Stimulated activated CD4-positive, alpha-beta T cell treated with anti-CD3 and anti-CD28 coated beads, Interleukin-15, amount 100 ng/mL, for 48 hours (primary cell): ENCODE results near the gene SCARB1.
"Not testable (repeated sequence)": the region's sequence is repeated elsewhere in the genome, so short reads cannot be mapped to it uniquely, and the experiment has no call there.

ENCODE experiments used
- DNase-seq, 2 donors: peaks; one replicate each; pipeline ENCODE4 v3.0.0-alpha.2; 2020; ENCODE audit warnings: low read depth in 2 of 2

Gene SCARB1

GRCh38 chr12:124884587-124885438 lies 21.1 kb upstream of the SCARB1 start:
- no peak for DNase-seq

GRCh38 chr12:124883263-124884130 lies 19.8 kb upstream of the SCARB1 start:
- no peak for DNase-seq

- no peak for DNase-seq
These were observed 17.5 kb upstream of the SCARB1 start for GRCh38 chr12:124881123-124881522.

DNA sequence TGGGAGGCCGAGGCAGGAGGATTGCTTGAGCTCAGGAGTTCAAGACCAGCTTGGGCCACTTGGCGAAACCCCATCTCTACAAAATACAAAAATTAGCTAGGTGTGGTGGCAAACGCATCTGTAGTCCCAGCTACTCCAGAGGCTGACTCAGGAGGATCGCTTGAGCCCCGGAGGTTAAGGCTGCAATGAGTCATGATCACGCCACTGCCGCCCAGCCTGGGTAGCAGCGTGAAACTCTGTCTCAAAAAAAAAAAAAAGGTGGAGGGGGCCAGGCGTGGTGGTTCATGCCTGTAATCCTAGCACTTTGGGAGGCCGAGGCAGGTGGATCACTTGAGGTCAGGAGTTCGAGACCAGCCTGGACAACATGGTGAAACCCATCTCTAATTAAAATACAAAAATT lies 16.7 kb upstream of the SCARB1 start:
- not testable (repeated sequence) for DNase-seq

DNA sequence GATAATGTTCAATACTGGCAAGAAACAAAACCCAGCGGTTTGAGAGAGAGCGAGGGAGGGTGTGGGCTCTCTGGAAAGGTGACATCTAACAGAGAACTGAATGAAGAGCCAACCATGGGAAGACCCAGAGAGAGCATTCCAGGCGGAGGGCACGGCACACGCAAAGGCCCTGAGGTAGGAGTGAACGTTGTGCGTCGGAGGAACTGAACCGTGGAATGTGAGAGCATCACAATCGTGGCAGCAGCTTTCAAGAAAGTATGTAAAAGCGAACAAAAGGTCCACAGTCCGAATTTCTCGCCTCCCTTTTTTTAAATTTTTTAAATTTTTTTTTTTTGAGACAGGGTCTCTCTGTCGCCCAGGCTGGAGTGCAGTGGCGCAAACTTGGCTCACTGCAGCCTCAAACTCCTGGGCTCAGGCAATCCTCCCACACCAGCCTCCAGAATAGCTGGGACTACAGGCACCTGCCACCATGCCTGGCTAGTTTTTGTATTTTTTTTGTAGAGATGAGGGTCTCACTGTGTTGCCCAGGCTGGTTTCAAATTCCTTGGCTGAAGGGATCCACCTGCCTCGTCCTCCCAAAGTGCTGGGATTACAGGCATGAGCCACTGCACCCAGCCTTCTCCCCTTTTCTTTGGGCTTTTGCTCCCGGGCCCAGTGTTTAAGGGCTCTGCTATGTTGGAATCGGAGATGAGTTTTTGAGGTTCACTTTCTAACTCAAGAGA lies 15.3 kb upstream of the SCARB1 start:
- no peak for DNase-seq

DNA sequence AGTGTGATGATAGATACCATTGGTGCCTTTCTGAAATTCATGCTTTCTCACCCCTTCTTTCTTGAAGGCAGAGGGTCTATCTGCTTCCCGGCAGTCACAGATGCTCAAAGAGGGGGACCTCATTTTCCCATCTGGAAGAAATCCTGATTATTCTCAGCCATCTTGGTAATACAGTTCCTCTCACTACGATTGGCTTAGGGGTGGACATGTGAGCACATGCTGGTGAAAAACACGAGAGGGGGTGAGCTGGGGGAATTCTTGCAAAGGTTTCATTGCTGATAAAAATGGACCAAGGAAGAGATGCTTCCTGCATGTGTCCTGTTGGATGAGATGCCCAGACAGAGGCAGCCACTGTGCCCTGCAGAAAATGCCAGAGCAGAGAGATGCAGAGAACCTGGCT lies 13.8 kb upstream of the SCARB1 start:
- no peak for DNase-seq

- DNase-seq, result no peak
These were observed 12.5 kb upstream of the SCARB1 start for GRCh38 chr12:124876171-124876570.

DNA sequence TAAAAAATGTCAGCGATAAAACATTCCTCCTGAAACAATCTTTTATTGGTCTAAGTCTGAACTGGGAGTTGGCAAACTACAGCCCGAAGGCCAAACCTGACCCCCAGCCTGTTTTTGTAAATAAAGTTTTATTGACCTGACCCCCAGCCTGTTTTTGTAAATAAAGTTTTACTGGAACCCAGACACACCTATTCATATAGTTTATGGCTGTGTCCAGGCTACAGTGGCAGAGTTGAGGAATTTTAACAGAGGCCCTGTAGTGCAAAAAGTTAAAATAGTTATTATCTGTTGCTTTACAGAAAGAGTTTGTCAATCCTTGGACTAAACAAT lies 12.1 kb upstream of the SCARB1 start:
- DNase-seq, result no peak

- no peak for DNase-seq
These were observed 11.5 kb upstream of the SCARB1 start for GRCh38 chr12:124874988-124875802.

GRCh38 chr12:124874188-124874587 lies 10.5 kb upstream of the SCARB1 start:
- no peak for DNase-seq

GRCh38 chr12:124872068-124872719 lies 8.5 kb upstream of the SCARB1 start:
- no peak for DNase-seq

GRCh38 chr12:124871297-124871696 lies 7.6 kb upstream of the SCARB1 start:
- DNase-seq, result no peak

DNA sequence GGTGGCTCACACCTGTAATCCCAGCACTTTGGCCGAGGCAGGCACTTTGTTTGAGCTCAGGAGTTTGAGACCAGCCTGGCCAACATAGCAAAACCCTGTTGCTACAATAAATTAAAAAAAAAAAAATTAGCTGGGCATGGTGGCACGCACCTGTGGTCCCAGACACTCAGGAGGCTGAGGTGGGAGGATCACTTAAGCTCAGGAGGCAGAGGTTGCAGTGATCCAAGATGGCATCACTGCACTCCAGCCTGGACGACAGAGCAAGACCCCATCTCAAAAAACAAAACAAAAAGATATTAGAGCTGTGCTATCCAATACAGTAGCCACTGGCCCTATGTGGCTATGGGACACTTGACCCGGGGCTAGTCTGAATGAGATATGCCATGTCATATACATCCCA lies 6.9 kb upstream of the SCARB1 start:
- DNase-seq, result no peak

GRCh38 chr12:124869059-124869665 lies 5.5 kb upstream of the SCARB1 start:
- no peak for DNase-seq

DNA sequence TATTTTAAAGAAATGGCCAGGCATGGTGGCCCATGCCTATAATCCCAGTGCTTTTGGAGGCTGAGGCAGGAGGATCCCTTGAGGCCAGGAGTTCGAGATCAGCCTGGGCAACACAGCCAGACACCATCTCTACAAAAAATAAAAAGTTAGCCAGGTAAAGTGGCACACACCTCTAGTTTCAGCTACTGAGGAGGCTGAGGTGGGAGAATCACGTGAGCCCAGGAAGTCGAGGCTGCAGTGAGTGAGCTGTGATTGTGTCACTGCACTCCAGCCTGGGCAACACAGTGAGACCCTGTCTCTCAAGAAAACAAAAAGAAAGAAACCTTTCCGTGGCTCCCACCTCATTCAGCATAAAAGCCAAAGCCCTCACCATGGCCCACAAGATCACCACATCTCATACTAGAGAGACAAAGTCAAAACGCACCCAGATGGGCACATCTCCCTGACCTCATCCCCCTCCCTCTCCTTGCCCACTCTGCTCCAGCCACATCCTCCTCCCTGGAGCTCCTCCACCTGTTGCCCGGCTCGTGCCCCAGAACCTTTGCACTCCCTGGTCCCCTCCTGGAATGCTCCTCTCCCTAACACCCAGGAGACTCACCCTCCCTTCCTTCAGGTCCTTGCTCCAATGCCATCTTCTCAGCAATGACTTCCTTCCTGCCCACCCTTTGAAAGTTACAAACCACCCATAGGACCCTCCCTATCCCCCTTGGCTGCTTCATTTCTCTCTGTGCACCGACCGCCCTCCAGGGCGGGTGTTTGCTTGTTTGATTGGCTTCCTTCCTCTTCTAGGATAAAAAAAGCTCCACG lies 4.8 kb upstream of the SCARB1 start:
- no peak for DNase-seq

- no peak for DNase-seq
These were observed 3.8 kb upstream of the SCARB1 start for GRCh38 chr12:124867401-124867930.

- no peak for DNase-seq
These were observed 3.3 kb upstream of the SCARB1 start for GRCh38 chr12:124866883-124867400.

GRCh38 chr12:124866195-124866882 lies 2.7 kb upstream of the SCARB1 start:
- no peak for DNase-seq

- no peak for DNase-seq
These were observed 2.1 kb upstream of the SCARB1 start for GRCh38 chr12:124865728-124866127.
